Mesenteric fat pad (tissue), 1 donor: ENCODE results near the gene SOCS3. TPM values are rescaled to one million over a fixed set of nuclear protein-coding genes. Genes with fewer than 3 reads are reported as not detected.

Experiments
- DNase-seq: peaks from one replicate; pipeline ENCODE4 v3.0.0-alpha.2; 2020; ENCODE audit warnings: low spot score
- total RNA-seq: library from RNA; stranded (reverse); fragmentation: NEBNext Ultra II Directional; extraction: Animal tissue kit (Norgen Biotek cat#: 25700); gene quantifications from one replicate; pipeline ENCODE4 v1.2.1, GENCODE V29; 2021
- donor health status: DM: yes; HTN: yes; CAD: no.

The SOCS3 gene
- total RNA-seq, 1 donor from 2014 or later, result 491 TPM

GRCh38 chr17:78391051-78391431, 31.2 kb upstream of the SOCS3 start:
- no peak for DNase-seq

GRCh38 chr17:78390241-78391050, 30.6 kb upstream of the SOCS3 start:
- no peak for DNase-seq

- no peak for DNase-seq
Observed at GRCh38 chr17:78387977-78388941, 28.4 kb upstream of the SOCS3 start.

GRCh38 chr17:78384479-78385175, 24.8 kb upstream of the SOCS3 start:
- DNase-seq, result no peak

GRCh38 chr17:78383725-78384471, 24.0 kb upstream of the SOCS3 start:
- DNase-seq, result no peak

GRCh38 chr17:78381601-78382232, 21.8 kb upstream of the SOCS3 start:
- DNase-seq, result no peak

GRCh38 chr17:78380370-78380769, 20.5 kb upstream of the SOCS3 start:
- no peak for DNase-seq

- no peak for DNase-seq
Observed at GRCh38 chr17:78379131-78379491, 19.2 kb upstream of the SOCS3 start.

- peak; percentile 95 for DNase-seq
Observed at GRCh38 chr17:78378225-78379130, 18.6 kb upstream of the SOCS3 start, which contains the start of gene PGS1. PGS1 (plus strand) TSS chr17:78378649; CDS start chr17:78378666, 17 bp downstream.

- DNase-seq, result no peak
Observed at GRCh38 chr17:78377858-78378224, 18.0 kb upstream of the SOCS3 start.

GRCh38 chr17:78376161-78376560, 16.3 kb upstream of the SOCS3 start:
- DNase-seq, result no peak

GRCh38 chr17:78375401-78376151, 15.7 kb upstream of the SOCS3 start:
- DNase-seq, result no peak

GRCh38 chr17:78374631-78375274, 14.9 kb upstream of the SOCS3 start:
- no peak for DNase-seq

GRCh38 chr17:78374189-78374588, 14.3 kb upstream of the SOCS3 start:
- no peak for DNase-seq

- no peak for DNase-seq
Observed at GRCh38 chr17:78372841-78373240, 13.0 kb upstream of the SOCS3 start.

GRCh38 chr17:78371056-78371455, 11.2 kb upstream of the SOCS3 start:
- no peak for DNase-seq

- no peak for DNase-seq
Observed at GRCh38 chr17:78369791-78370381, 10.0 kb upstream of the SOCS3 start.
